Large intestine (tissue), 12 donors: ENCODE measurements around the gene RAB14. TPM values are rescaled to one million over a fixed set of nuclear protein-coding genes. Genes with fewer than 3 reads are reported as not detected.

ENCODE experiments used
- DNase-seq, 2 donors: peaks; one replicate each; pipeline versions ENCODE4 v3.0.0 to v3.0.0-alpha.2; 2013
- H3K27ac ChIP-seq: one replicate; pipeline ENCODE4 v1.5.1; 2013; ENCODE audit warnings: low read length
- H3K27me3 ChIP-seq: 2 replicates; pipeline ENCODE4 v1.6.1; 2013; ENCODE audit warnings: low read length; ENCODE audit not compliant: control insufficient read depth, insufficient read depth
- H3K36me3 ChIP-seq: 2 replicates; pipeline ENCODE4 v1.6.1; 2013; ENCODE audit warnings: low read length; ENCODE audit not compliant: control insufficient read depth, insufficient read depth
- H3K4me1 ChIP-seq: one replicate; pipeline ENCODE4 v1.6.1; 2013; ENCODE audit warnings: low read length; ENCODE audit not compliant: control insufficient read depth, insufficient read depth
- H3K4me3 ChIP-seq: one replicate; pipeline ENCODE4 v1.5.1; 2013; ENCODE audit warnings: low read length
- H3K9me3 ChIP-seq: one replicate; pipeline ENCODE4 v1.6.1; 2013; ENCODE audit warnings: mild to moderate bottlenecking, low read depth, low read length, moderate library complexity; ENCODE audit not compliant: control insufficient read depth
- WGBS: methylation state at CpG from one replicate; pipeline ENCODE4 v1.1.5; 2013; ENCODE audit warnings: low lambda C conversion rate; ENCODE audit not compliant: insufficient coverage; 5-methylcytosine and 5-hydroxymethylcytosine counted together
- long read RNA-seq, 11 donors: transcript quantifications; one replicate each; lab custom pipeline, GENCODE V29; 2026
- polyA plus RNA-seq: library from polyadenylated mRNA; unstranded; fragments of 120-200 nt; gene quantifications from one replicate; pipeline ENCODE4 v1.2.1, GENCODE V29; 2013

RAB14 gene
- 66.2 TPM for polyA plus RNA-seq
- long read RNA-seq, donor 1, full-length matches to known transcripts: 18 of 18 reads
- long read RNA-seq, donor 1, partial matches to known transcripts: 0 of 18 reads
- long read RNA-seq, donor 1, other reads (novel, unspliced or antisense): 0 of 18 reads
- long read RNA-seq, donor 2, full-length matches to known transcripts: 47 of 52 reads
- long read RNA-seq, donor 2, partial matches to known transcripts: 5 of 52 reads
- long read RNA-seq, donor 2, other reads (novel, unspliced or antisense): 0 of 52 reads
- long read RNA-seq, donor 3: 0 reads
- long read RNA-seq, donor 4, full-length matches to known transcripts: 6 of 6 reads
- long read RNA-seq, donor 4, partial matches to known transcripts: 0 of 6 reads
- long read RNA-seq, donor 4, other reads (novel, unspliced or antisense): 0 of 6 reads
- long read RNA-seq, donor 5, full-length matches to known transcripts: 14 of 14 reads
- long read RNA-seq, donor 5, partial matches to known transcripts: 0 of 14 reads
- long read RNA-seq, donor 5, other reads (novel, unspliced or antisense): 0 of 14 reads
- long read RNA-seq, donor 6, full-length matches to known transcripts: 38 of 38 reads
- long read RNA-seq, donor 6, partial matches to known transcripts: 0 of 38 reads
- long read RNA-seq, donor 6, other reads (novel, unspliced or antisense): 0 of 38 reads
- long read RNA-seq, donor 7, full-length matches to known transcripts: 15 of 15 reads
- long read RNA-seq, donor 7, partial matches to known transcripts: 0 of 15 reads
- long read RNA-seq, donor 7, other reads (novel, unspliced or antisense): 0 of 15 reads
- long read RNA-seq, donor 8, full-length matches to known transcripts: 33 of 33 reads
- long read RNA-seq, donor 8, partial matches to known transcripts: 0 of 33 reads
- long read RNA-seq, donor 8, other reads (novel, unspliced or antisense): 0 of 33 reads
- long read RNA-seq, donor 9, full-length matches to known transcripts: 21 of 21 reads
- long read RNA-seq, donor 9, partial matches to known transcripts: 0 of 21 reads
- long read RNA-seq, donor 9, other reads (novel, unspliced or antisense): 0 of 21 reads
- long read RNA-seq, donor 10, full-length matches to known transcripts: 36 of 468 reads
- long read RNA-seq, donor 10, partial matches to known transcripts: 360 of 468 reads
- long read RNA-seq, donor 10, other reads (novel, unspliced or antisense): 72 of 468 reads
- long read RNA-seq, donor 11, full-length matches to known transcripts: 24 of 24 reads
- long read RNA-seq, donor 11, partial matches to known transcripts: 0 of 24 reads
- long read RNA-seq, donor 11, other reads (novel, unspliced or antisense): 0 of 24 reads

- DNase-seq: peak; percentile 99
- H3K36me3 ChIP-seq: no peaks in the 10 kb centered on the region
- no peaks in the 10 kb centered on the region for H3K27me3 ChIP-seq
- peak within 1 kb of the TSS; percentile 68 for H3K4me3 ChIP-seq
- WGBS: no CpG with 5 or more reads among the region's 55 CpGs
- H3K27ac ChIP-seq: peak within 1 kb of the TSS; percentile 94
- H3K4me1 ChIP-seq: peaks cover 15% of the 10 kb centered on the region
- no peaks in the 10 kb centered on the region for H3K9me3 ChIP-seq
These were observed at the start of gene RAB14 for GRCh38 chr9:121201738-121202533. Gene RAB14, minus strand, starts transcription at chr9:121201869. Its CDS starts 8,457 bp downstream, at chr9:121193412.

- WGBS: 95% methylated on average over 2 of the region's 3 CpGs
These were observed 47.9 kb upstream of the RAB14 start for GRCh38 chr9:121249563-121249962.

GRCh38 chr9:121246821-121247561, 45.3 kb upstream of the RAB14 start:
- H3K27ac ChIP-seq: no peak overlapping the region
- 83% methylated on average over 2 of the region's 12 CpGs for WGBS
- no peaks in the 10 kb centered on the region for H3K4me1 ChIP-seq
- H3K27me3 ChIP-seq: no peaks in the 10 kb centered on the region
- H3K4me3 ChIP-seq: no peak overlapping the region
- no peaks in the 10 kb centered on the region for H3K9me3 ChIP-seq
- DNase-seq: no peak
- H3K36me3 ChIP-seq: no peaks in the 10 kb centered on the region

More at GRCh38 chr9:121249563-121249962, 47.9 kb upstream of the RAB14 start:
- no peak for DNase-seq
- Histone ChIP-seq H3K27me3 (no peaks in the 10 kb centered on the region), H3K9me3 (no peaks in the 10 kb centered on the region), H3K27ac (no peak overlapping the region), H3K4me3 (no peak overlapping the region), H3K36me3 (no peaks in the 10 kb centered on the region), H3K4me1 (no peaks in the 10 kb centered on the region)

- Histone ChIP-seq H3K27me3 (no peaks in the 10 kb centered on the region), H3K4me3 (no peak overlapping the region), H3K4me1 (no peaks in the 10 kb centered on the region), H3K27ac (no peak overlapping the region), H3K9me3 (no peaks in the 10 kb centered on the region), H3K36me3 (no peaks in the 10 kb centered on the region)
- no peak for DNase-seq
- WGBS: 90% methylated on average over 2 of the region's 4 CpGs
These were observed 41.3 kb upstream of the RAB14 start for GRCh38 chr9:121242959-121243346.

GRCh38 chr9:121242219-121242958, 40.7 kb upstream of the RAB14 start:
- Histone ChIP-seq H3K9me3 (no peaks in the 10 kb centered on the region), H3K4me1 (no peaks in the 10 kb centered on the region), H3K27me3 (no peaks in the 10 kb centered on the region), H3K36me3 (no peaks in the 10 kb centered on the region), H3K4me3 (no peak overlapping the region), H3K27ac (no peak overlapping the region)
- DNase-seq: no peak
- 100% methylated on average over 1 of the region's 5 CpGs for WGBS

GRCh38 chr9:121240472-121241135, 38.9 kb upstream of the RAB14 start:
- no peak overlapping the region for H3K27ac ChIP-seq
- H3K9me3 ChIP-seq: no peaks in the 10 kb centered on the region

GRCh38 chr9:121239851-121240250, 38.2 kb upstream of the RAB14 start:
- Histone ChIP-seq H3K9me3 (no peaks in the 10 kb centered on the region), H3K4me3 (no peak overlapping the region), H3K27me3 (no peaks in the 10 kb centered on the region), H3K36me3 (no peaks in the 10 kb centered on the region), H3K4me1 (no peaks in the 10 kb centered on the region), H3K27ac (no peak overlapping the region)
- no peak for DNase-seq
- WGBS: no CpG with 5 or more reads among the region's 5 CpGs

More at GRCh38 chr9:121240472-121241135, 38.9 kb upstream of the RAB14 start:
- DNase-seq: no peak
- Histone ChIP-seq H3K27me3 (no peaks in the 10 kb centered on the region), H3K4me1 (no peaks in the 10 kb centered on the region), H3K4me3 (no peak overlapping the region), H3K36me3 (no peaks in the 10 kb centered on the region)
- whole genome bisulfite sequencing: no CpG with 5 or more reads among the region's 6 CpGs

GRCh38 chr9:121239071-121239470, 37.4 kb upstream of the RAB14 start:
- Histone ChIP-seq H3K36me3 (no peaks in the 10 kb centered on the region), H3K27me3 (no peaks in the 10 kb centered on the region), H3K27ac (no peak overlapping the region), H3K9me3 (no peaks in the 10 kb centered on the region), H3K4me3 (no peak overlapping the region), H3K4me1 (no peaks in the 10 kb centered on the region)
- no peak for DNase-seq
- WGBS: no CpG with 5 or more reads among the region's 3 CpGs
